Activated CD4-positive, alpha-beta T cell treated with anti-CD3 and anti-CD28 coated beads, Interleukin-2, Interleukin-6, amounts not matched to agents 100 ng/mL and 50 ng/mL, durations not matched to agents 16 hours and 8 hours (primary cell): ENCODE data around the gene PUDP.
"Not testable (repeated sequence)": the region's sequence is repeated elsewhere in the genome, so short reads cannot be mapped to it uniquely, and the experiment has no call there.

Experiments used
- DNase-seq: peaks from one replicate; pipeline ENCODE4 v3.0.0-alpha.2; 2020

The PUDP gene

DNA sequence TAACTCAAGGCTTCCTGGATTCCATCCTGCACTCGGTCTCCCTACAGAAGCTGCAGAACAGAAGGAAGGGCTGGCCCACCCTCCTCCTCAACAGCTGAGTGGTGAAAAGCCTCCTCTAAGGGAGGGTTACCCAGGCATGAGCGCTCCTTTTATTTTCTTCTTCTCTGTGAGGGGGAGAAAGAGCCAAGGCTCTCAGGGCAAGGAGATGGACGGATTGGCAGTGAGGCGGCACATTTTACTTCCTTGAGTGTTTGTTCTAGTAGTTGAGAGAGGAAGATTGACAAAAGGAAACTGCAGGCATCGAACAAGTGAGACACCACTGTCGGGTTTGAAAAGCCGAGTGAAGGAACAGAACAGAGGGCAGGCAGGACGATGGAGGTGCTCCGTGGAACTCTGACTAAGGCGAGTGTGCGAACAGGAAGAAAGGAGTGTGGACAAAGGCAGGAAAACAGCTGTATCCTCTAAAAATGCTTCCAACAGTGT lies 38.9 kb downstream of the PUDP start:
- no peak for DNase-seq

DNA sequence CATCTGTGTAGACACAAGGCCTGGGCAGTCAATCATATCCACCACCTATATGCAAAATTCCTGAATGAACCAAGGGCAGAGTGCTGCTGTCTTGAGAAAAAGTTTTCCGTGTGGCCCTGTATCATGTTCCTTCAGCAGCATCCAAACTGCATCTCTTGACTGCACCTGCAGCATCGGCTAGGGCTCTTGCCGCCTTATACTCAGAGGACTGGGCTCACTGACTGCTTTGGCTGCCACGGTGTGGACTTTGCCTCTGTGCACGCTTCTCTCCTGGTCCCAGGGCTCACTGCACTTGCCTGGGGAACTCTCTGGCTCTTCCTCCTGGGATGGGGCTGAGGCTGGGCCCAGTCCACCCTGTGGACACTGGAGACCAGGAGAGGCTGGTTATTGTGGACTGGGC lies 39.9 kb downstream of the PUDP start:
- DNase-seq, result no peak

DNA sequence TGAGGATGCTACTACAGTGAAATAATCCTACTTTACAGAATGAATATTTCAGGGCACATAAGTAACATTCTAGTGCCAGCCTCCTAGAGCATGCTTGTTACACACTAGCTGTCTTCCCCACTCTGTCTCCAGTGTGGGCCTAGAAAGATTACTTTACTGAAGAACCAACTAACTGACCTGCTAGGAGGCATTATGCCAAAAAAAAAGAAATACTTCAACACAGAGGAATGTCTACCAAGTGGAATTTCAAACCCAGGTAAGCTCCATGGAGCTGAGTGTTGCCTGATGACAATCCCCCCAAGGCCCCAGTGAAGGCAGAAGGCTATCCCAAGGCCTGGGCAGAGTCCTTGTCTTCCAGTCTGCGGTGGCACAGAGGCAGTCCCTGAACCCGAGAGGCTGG lies 41.3 kb downstream of the PUDP start:
- DNase-seq, result no peak

DNA sequence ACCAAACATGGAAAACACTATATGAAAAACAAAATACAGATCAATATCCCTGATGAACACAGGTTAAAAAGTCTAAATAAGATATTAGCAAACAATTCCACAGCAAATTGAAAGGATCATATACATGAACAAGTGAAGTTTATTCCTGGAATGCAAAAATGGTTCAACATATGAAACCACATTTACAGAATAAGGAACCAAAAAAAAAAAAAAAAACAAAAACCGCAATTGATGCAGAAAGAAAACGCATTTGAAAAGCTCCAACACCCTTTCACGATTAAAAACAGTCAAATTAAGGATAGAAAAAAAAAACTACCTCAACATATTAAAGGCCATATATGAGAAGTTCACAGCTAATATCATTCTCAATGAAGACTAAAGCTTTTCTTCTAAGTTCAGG lies 45.8 kb downstream of the PUDP start:
- no peak for DNase-seq

DNA sequence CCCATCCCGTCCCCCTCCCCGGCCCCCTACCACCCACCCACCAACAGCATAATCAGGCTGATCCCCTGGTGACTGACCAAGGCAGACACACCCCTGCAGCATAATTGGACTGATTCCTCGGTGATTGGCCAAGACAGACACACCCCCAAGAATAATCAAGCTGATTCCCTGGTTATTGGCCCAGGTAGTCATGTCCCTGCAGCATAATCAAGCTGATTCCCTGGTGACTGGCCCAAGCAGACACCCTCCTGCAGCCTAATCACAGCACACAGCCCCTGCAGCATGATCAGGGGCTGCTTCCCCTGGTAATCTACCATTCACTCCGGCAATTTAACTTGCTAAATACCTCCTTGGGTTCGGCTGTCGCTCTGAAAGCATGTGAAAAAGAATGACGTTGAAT lies 47.9 kb downstream of the PUDP start:
- DNase-seq, result no peak

DNA sequence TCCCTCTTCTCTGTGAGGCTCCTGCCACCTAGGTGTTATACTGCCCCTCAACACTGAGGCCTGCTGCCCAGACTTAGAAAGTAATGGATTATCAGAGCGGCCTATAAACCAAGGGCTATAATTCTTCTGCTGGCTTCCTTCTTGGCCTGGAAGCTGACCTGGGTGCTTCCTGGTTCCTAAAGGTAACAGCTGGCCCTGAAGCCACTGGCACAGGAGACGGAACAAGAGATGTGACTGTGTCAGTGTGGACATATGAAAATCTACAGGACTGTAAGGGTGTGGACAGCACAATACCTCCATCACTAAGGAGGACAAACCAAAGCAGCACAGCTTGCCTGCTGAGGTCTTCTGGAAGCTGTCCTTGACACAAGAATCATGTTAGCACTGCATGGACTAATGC lies 52.3 kb downstream of the PUDP start:
- DNase-seq, result not testable (repeated sequence)

DNA sequence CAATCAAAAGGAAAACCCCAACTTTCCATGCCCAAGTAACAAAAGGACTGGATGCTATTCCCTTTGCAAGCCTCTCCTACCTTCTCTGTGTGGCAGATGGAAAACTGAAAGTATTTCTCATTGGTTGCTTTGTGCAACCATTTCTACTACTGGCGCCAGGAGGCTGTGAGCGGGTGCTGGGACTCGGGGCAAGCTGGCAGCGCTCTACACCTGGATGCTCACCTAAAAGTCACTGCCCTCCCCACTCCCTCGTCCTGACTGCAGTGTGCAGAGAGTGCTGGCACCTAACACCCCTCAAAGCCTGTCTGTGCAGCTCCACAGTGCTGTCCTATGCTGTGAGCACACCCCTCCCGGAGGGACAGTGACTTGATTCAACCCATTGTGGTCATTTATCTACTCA lies 54.6 kb downstream of the PUDP start:
- no peak for DNase-seq

DNA sequence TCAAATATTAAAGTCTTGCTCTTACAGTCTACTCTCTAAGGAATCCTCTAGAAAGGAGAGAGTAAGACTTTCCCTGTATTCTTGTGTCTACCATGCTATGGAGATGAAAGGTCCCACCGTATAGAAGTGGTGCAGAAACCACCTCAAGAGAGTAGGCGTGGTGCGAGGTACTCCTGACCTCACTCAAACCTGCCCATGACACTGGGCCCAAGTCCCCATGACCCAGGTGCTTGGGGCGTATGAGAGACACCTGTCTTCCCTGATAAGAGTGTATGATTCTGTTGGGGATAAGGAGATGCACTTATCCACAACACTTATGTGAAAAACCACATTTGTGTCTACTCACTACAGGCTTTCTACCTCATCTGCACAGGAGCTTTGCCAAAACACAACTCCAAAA lies 55.4 kb downstream of the PUDP start:
- DNase-seq, result no peak

DNA sequence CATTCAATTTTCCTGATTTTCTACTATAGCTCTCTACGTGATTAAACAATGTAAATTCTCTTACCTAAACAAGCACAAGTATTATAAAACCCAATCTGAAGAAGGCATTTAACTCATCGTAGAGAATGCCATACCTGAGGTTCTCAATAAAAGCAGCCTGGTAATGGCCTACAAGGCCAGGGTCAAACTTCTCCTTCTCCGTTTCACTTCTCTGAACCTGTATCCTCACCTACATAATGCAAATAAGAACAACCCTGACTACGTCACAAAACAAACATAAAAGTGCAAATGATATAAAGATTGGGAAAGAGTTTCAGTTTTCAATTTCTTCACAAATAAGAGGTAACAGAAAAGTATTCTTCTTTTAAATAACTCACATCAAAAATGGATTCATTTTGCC lies 56.0 kb downstream of the PUDP start:
- no peak for DNase-seq

DNA sequence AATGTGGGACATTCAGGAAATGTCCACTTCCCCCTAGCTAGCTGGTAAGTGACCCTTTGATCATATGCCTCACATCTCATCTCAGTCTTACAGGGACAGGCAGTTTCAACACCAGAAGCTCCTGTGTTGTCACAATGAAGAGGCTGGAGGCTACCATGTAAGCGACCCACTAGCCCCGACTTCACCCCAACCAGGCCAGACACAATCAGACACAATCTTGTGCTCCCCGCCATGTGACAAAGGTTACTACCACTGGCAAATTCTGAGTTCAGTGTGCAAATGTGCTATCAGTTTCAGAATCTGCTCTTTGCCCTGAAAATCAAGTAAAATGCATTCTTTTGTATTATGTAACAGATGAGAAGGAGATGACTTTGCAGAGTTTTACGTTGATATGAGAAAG lies 57.3 kb downstream of the PUDP start:
- no peak for DNase-seq

DNA sequence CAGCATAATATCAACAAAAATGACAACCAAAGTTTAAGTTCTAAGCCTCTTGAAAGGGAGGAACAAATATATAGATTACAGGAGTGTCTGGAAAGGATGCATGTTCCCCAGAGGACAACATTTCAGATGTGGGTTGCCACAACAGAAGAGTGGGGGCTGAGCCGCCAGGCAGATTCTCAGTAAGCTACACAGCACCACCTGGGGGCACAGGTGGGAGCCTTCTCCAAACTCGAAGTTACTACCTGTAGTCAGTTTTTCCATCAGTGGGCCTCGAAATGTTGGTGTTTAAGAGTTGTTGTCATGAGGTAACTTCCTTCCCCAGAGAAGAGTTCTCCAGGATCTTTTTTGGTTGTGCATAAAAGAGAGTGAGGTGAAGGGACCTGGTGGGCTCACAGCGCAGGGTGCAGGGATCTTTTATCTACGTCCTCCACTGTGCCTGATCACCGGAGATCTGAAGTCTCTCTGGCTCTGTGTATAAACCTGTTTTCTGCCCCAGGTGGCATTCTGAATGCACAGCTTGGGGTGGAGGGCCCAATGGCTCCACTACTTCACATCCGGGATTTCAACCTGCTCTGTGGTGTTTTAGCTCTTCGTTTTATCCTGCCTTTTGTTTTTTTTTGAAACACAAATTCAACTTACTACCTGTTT lies 58.9 kb downstream of the PUDP start:
- peak; percentile 39 for DNase-seq

DNA sequence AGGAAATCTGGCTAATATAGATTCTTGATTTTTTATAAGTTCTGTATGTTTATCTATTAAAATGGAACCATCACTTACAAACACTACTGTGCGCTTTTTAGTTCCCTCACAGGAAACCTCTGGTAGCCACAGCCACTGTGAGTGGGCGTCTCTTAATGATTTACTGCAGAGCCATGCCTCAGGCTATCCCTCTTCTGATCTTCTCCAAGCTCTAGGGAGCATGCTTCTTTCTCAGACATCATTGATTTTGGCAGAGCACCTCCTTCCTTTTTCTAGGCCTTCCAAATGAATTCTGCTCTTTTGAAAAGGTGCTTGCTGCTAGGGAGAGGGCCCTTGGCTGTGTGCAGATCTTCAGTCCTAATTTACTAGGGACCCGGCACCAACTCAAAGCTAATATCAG lies 61.6 kb downstream of the PUDP start:
- no peak for DNase-seq

DNA sequence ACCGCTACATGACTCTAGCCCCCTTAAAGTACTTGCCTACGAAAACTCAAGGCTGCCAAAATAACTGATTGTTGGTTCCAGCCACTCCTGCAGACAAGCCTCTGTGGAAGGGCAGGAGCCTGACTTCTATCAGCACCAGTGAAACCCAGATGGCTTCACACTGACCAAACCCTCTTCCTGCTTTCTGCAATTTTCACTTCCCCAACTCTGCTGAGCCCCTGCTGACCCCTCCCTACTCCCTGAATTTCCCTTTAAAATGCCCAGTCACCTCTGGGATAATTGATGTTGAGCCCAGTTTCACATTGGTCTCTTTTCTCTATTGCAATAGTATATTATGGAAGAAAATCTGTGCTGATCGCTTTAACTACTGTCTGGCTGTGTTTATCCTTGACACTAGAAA lies 62.1 kb downstream of the PUDP start:
- no peak for DNase-seq

DNA sequence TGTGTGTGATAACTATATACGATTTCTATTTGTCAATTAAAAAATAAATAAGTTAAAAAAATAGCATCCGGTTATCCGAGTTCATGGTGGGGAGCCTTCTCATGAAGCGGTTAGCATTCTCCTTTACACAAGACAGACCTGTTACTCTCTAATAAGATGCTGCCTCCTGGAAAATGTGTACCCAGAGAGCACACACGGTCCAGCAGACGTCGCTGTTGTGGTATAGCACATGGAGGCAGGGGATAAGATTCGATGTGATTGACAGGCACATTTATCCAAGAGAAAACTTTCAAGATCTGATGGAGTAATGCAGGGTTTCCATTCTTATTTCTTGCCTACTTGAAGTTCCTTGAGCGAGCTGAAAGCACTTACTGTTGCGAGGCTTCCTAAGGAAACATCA lies 63.1 kb downstream of the PUDP start:
- DNase-seq, result no peak

DNA sequence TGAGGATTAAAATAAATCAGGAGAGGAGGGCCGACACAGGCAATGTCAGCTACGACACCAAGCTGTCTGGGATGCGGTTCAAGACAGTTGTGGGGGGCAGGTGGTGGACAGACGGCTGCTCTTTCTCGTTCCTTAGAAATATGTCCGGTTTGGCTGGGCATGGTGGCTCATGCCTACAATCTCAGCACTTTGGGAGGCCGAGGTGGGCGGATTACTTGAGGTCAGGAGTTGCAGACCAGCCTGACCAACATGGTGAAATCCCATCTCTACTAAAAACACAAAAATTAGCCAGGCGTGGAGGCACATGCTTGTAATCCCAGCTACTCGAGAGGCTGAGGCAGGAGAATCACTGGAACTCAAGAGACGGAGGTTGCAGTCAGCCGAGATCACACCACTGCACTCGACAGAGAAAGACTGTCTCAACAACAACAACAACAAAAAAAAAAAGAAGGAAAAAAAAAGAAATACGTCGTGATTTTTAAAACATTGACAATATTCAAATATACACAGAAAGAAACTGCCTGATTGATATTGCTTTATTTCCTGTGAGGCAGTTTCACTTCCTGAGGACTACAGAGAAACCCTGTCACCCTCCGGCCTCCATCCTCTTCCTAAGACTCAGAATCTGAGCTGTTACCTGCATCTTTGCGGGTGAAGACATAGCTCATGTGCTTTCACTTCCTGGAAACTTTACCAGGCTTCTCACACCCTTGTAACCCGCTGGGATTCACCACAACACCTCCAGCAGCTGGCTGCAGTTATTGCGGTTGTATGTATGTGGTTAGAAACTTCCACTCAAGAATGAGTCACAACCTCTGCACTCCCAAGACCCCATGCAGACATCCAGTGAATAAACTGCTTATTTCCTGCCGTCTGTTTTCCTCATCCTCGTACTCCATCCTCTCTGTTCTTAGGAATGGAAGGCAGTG lies 64.2 kb downstream of the PUDP start:
- DNase-seq, result peak; percentile 94

DNA sequence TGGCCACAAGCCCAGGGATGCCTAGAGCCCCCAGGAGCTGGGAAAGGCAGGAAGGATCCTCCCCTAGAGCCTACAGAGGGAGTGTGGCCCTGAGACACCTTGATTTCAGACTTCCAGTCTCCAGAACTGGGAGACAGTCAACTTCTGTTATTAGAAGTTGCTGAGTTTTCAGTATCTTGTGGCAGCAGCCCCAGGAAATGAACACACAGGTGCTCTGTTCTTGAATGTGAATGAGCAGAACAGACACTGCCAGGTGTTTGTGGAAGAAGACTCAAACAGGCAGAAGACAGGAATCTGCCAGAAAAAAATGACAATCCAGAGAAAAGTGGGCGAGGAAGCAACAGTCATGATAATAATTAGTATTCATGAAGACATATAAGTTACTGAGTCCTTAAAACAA lies 64.9 kb downstream of the PUDP start:
- peak; percentile 9 for DNase-seq

DNA sequence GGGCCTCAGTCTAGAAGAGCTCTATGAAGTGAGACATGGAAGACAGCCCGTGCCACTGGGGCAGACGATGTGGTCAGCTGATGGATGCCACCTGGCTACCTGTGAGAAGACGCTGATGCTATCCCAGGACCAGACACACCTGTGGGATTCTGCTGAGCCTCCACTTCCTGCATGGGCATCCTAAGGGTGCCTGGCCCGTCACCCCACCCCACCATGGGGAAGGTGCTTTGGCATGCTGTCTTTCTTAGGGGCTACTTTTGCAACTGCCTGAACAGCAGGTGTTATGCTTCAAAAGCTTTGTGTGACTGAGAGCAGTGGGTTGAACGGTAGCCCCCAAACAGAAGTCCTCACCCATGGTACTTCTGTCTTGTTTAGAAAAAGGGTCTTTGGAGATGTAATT lies 65.4 kb downstream of the PUDP start:
- no peak for DNase-seq

DNA sequence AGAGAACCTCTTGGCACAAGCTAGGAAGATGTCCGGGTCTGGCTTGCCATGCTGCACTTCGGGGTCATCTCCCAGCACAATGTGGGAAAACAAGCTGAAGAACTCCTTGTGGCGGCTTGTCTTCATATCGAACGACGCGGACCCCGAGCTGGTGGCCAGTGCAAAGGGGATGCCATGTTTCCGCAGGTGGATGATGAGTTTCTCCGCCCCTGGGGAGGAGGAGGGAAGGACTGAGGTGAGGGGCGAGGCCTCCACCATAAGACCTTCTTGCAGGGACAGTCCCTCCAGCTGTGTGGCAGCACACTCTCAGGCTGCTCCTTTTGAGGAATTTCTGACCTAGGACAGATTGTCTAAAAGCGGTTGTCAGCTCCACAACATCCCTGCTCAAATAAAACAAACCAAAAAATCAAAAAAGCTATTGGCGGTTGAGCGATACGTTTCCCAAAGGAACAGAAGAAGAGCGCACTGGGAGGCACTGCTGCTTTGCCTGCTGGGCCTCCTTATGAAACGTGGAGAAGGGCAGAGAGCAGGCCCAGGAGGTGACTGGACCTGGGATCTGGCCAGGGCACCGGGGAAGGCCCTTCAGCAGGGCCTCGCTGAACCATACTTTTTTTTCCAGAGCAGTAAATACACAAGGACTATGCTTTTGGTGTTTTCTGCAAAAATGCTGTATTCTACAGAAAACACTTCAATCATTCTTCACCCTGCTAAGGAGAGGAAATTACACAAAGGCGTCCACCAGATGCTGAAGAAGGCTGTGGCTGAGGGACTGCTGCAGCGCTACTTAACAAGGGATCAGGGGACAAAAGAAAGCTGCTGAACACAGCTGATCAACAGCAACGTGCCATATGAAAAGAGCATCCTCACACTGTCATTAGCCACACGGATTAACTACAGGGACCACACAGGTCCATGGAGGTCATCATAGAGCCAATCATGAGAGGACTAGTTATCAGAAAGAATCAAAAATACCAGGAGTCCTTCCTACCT lies 70.4 kb downstream of the PUDP start:
- DNase-seq, result no peak

DNA sequence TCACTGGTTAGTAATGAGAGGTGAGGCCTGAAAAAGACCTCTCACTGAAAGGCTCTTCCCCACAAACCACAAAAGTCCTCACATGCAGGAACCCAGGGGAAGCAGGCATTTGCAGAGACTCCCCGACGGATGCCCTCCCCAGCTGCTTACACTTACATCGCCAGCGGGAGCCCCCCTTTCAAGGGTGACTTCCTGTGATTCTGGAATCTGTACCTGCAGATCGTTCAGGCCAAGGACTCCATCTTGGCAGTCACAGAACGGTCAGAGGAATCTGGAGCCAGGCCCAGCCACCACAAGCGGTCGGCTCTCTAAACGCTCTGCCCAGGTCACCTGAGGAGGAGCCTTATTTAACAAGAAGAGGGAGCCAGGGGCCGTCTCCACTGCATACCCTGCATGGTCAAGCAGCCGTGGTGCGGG lies 71.7 kb downstream of the PUDP start:
- no peak for DNase-seq

DNA sequence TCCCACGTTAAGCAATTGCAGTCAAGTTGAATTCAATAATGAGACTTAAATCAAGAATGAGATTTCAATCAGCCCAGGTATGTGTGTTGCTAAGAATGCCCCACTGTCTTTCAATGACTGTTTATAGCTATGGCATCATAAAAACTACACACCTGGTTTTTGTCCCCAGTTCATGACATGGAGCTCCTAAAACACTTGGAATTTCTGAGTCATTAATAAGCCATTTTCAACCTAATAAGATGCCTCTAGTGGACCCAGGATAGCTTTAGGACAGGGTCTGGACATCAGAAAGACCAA lies 73.1 kb downstream of the PUDP start:
- DNase-seq, result no peak

DNA sequence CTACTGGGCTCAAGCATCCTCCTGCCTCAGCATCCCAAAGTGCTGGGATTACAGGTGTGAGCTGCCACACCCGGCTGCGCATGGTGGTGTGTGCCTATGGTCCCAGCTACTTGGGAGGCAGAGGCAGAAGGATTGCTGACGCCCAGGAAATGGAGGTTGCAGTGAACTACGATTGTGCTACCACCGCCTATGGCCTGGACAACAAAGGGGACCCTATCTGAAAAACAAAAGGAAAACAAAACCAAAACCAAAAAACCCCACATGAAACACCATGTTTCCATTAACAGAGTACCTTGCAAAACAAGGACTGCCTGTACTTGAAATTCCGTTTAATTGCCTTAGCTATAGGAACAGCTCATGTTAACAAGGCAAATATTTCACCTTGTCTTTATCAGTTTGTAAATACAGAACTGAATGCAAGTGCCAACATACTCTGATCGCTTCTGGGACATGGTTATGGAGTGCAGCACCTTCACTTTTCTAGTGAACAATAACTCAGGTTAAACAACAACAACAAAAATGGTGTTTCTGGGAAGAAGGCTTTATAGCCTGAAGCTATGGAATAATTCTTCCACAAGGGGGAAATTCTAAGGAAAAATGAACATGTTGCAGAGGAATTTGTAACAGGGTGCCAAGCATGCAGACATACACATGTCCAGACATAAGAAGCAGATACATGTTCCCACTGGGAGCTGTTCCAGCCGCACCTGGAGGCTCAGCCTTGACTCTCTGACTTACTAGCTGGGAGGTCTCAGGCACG lies 73.6 kb downstream of the PUDP start:
- no peak for DNase-seq

DNA sequence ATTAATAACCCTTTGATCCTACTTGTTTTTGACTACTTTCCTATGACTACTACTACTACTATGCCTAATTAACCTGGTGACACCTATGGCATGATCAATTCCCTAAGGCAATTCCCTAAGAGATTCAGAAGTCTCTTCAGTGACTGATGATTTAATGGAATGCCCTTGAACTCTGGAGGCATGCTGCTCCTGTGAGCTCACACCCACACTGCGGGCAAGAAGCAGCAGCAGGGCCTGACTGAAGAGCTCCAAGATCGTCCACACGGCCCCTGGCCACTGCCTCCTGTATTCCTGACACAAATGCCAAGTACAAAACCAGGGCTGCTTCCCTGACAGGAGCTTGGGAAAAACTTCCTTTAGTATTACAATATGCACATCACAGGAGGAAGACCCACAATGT lies 74.6 kb downstream of the PUDP start:
- DNase-seq, result no peak

DNA sequence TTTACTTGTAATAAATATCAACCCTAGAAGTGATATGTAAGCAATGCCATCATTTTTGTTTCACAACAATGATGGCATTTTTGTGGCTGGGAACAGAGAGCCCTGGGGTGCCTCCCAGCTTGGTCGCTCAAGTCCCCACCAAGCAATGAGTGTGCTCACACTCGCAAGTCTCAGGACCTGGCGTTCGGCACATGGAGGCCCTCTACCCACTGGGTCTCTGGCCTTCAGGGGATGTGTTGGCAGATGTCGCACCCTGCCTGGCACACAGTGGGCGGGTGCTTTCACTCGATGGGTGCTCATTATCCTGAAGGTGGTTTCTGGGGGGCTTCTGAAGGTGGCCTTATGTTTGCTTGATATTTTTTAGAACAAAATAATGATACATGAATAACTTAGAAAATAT lies 75.1 kb downstream of the PUDP start:
- no peak for DNase-seq
